ENCODE measurements around the gene INSYN1. TPM values are rescaled to one million over a fixed set of nuclear protein-coding genes. Genes with fewer than 3 reads are reported as not detected.
A peak's percentile ranks its signal among the peaks of the same experiment; 100 is the strongest.

The INSYN1 gene
- total and polyA plus RNA-seq, 7 donors, result 0.60 to 10.0 (median 3.6) TPM

DNA sequence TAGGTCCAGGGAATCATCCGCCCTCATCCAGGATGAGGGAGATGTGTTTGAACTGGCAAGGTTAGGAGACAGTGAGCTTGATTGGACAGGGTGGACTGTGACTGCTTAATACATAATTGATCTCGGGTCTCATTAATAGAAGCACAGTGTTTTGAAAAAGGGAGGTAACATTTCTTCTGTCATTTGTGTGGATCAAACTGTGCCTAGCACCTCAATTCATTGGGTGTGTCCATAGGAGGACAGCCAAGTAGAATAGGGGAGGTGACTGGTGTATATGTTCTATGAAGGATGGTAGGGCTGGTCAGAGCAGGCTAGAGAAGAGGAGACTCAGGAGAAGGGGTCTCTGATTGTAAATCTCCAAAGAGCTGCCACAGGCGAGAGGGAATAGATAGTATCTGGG lies 2.8 kb upstream of the INSYN1 start:
- DNase-seq, result no peak
- no peak overlapping the region for H3K4me3 ChIP-seq
- H3K36me3 ChIP-seq, result no peaks in the 10 kb centered on the region
- no peaks in the 10 kb centered on the region for H3K9me3 ChIP-seq
- H3K27me3 ChIP-seq, result peaks cover 0 to 6% (median 6%) of the 10 kb centered on the region in 3 donors
- H3K27ac ChIP-seq, result no peak overlapping the region
- 83 to 87% methylated on average over 3 of the region's 3 CpGs for WGBS, 2 donors
- peaks cover 0 to 27% (median 20%) of the 10 kb centered on the region in 4 donors for H3K4me1 ChIP-seq
- TF ChIP-seq EP300 (IDR thresholded peaks at IDR 0.05) (no peak), POLR2AphosphoS5 (IDR thresholded peaks at IDR 0.05) (no peak), POLR2A (IDR thresholded peaks at IDR 0.05) (no peak)
- TF ChIP-seq, protein P1, sequence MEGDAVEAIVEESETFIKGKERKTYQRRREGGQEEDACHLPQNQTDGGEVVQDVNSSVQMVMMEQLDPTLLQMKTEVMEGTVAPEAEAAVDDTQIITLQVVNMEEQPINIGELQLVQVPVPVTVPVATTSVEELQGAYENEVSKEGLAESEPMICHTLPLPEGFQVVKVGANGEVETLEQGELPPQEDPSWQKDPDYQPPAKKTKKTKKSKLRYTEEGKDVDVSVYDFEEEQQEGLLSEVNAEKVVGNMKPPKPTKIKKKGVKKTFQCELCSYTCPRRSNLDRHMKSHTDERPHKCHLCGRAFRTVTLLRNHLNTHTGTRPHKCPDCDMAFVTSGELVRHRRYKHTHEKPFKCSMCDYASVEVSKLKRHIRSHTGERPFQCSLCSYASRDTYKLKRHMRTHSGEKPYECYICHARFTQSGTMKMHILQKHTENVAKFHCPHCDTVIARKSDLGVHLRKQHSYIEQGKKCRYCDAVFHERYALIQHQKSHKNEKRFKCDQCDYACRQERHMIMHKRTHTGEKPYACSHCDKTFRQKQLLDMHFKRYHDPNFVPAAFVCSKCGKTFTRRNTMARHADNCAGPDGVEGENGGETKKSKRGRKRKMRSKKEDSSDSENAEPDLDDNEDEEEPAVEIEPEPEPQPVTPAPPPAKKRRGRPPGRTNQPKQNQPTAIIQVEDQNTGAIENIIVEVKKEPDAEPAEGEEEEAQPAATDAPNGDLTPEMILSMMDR (IDR thresholded peaks at IDR 0.05), result no peak
- intact Hi-C loops (cut with DNase I), result loop anchor here (10.0 kb wide), 1 partner anchor 149 kb away; no protein-coding TSS in a partner anchor

- H3K36me3 ChIP-seq, result no peaks in the 10 kb centered on the region
- WGBS, 2 donors, result 91% methylated on average over 5 of the region's 5 CpGs
- peaks cover 0 to 29% (median 22%) of the 10 kb centered on the region in 4 donors for H3K4me1 ChIP-seq
- peaks cover 0 to 6% (median 6%) of the 10 kb centered on the region in 3 donors for H3K27me3 ChIP-seq
- no peak overlapping the region for H3K4me3 ChIP-seq
- no peak overlapping the region for H3K27ac ChIP-seq
- intact Hi-C loops (cut with DNase I), result loop anchor here (10.0 kb wide), 1 partner anchor 149 kb away; no protein-coding TSS in a partner anchor
- no peak for DNase-seq
- TF ChIP-seq POLR2A (IDR thresholded peaks at IDR 0.05), result no peak
- no peaks in the 10 kb centered on the region for H3K9me3 ChIP-seq
Observed at GRCh38 chr15:73755481-73755880, 2.3 kb upstream of the INSYN1 start.

DNA sequence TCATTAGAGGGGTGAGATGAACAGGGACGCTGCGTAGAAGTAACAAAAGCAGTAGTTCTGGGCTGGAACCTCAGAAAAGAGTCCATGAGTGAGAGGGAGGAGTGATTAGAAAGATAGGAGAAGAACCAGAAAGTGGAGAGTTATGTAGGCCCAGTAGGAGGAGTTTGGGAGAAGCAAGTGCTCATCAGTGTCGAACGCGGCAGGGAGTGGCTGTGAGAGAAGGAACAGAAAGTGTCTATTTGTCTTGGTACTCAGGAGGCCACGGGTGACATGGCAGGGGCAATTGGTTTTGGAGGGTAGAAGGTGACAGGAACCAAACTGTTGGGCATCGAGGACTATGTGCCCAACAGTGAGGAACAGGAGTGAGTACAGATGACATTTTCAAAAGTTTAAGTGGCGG lies 1.3 kb upstream of the INSYN1 start:
- H3K27me3 ChIP-seq, result peaks cover 0 to 6% (median 6%) of the 10 kb centered on the region in 3 donors
- DNase-seq, result no peak
- no peak overlapping the region for H3K27ac ChIP-seq
- intact Hi-C loops (cut with DNase I), result loop anchor here (10.0 kb wide), 1 partner anchor 150 kb away; no protein-coding TSS in a partner anchor
- TF ChIP-seq POLR2AphosphoS5 (IDR thresholded peaks at IDR 0.05) (no peak), EP300 (IDR thresholded peaks at IDR 0.05) (no peak), POLR2A (IDR thresholded peaks at IDR 0.05) (no peak)
- TF ChIP-seq, protein P1 (IDR thresholded peaks at IDR 0.05), result no peak
- no peaks in the 10 kb centered on the region for H3K9me3 ChIP-seq
- no peak overlapping the region for H3K4me3 ChIP-seq
- WGBS, 2 donors, result 63 to 69% methylated on average over 8 of the region's 8 CpGs
- H3K4me1 ChIP-seq, result peaks cover 0 to 29% (median 23%) of the 10 kb centered on the region in 4 donors
- no peaks in the 10 kb centered on the region for H3K36me3 ChIP-seq

- no peak for DNase-seq
- Histone ChIP-seq H3K9me3 (no peaks in the 10 kb centered on the region), H3K4me1 (peaks cover 0 to 29% (median 23%) of the 10 kb centered on the region in 4 donors), H3K36me3 (no peaks in the 10 kb centered on the region), H3K27ac (peak overlapping the region; percentile 29 to 72 (median 66)), H3K4me3 (peak overlapping the region; percentile 46 to 90 (median 65)), H3K27me3 (peaks cover 0 to 6% (median 6%) of the 10 kb centered on the region in 3 donors)
- intact Hi-C loops (cut with DNase I), result loop anchor here (10.0 kb wide), 1 partner anchor 152 kb away; no protein-coding TSS in a partner anchor
- 1% methylated on average over 54 to 56 of the region's 56 CpGs for WGBS, 2 donors
- TF ChIP-seq, protein P1 (IDR thresholded peaks at IDR 0.05), result no peak
- TF ChIP-seq POLR2A (IDR thresholded peaks at IDR 0.05) (no peak), EP300 (IDR thresholded peaks at IDR 0.05) (no peak), POLR2AphosphoS5 (IDR thresholded peaks at IDR 0.05) (no peak)
Observed at GRCh38 chr15:73752806-73753193, 351 bp downstream of the INSYN1 start.

- no peaks in the 10 kb centered on the region for H3K9me3 ChIP-seq
- DNase-seq, result no peak
- H3K36me3 ChIP-seq, result no peaks in the 10 kb centered on the region
- intact Hi-C loops (cut with DNase I), result loop anchor here (10.0 kb wide), 1 partner anchor 153 kb away; no protein-coding TSS in a partner anchor
- TF ChIP-seq POLR2AphosphoS5 (IDR thresholded peaks at IDR 0.05), result no peak
- TF ChIP-seq, protein P1 (IDR thresholded peaks at IDR 0.05), result no peak
- no peak for TF ChIP-seq EP300 (IDR thresholded peaks at IDR 0.05)
- peaks cover 0 to 29% (median 23%) of the 10 kb centered on the region in 4 donors for H3K4me1 ChIP-seq
- H3K27ac ChIP-seq, result peak overlapping the region; percentile 29 to 72 (median 66)
- H3K27me3 ChIP-seq, result peaks cover 0 to 6% (median 6%) of the 10 kb centered on the region in 3 donors
- 2% methylated on average over 79 of the region's 79 CpGs for WGBS, 2 donors
- H3K4me3 ChIP-seq, result peak overlapping the region; percentile 46 to 90 (median 65)
Observed at GRCh38 chr15:73751899-73752805, 999 bp downstream of the INSYN1 start.

Measured in sigmoid colon (tissue), 7 donors.